T-helper 22 cell (primary cell): ENCODE results near the gene FCHSD2.
"Not testable (repeated sequence)": the region's sequence is repeated elsewhere in the genome, so short reads cannot be mapped to it uniquely, and the experiment has no call there.

Experiments used
- DNase-seq: peaks from one replicate; pipeline ENCODE4 v3.0.0-alpha.2; 2020; ENCODE audit warnings: low read depth

Gene FCHSD2

GRCh38 chr11:73123892-73124291 lies 18.2 kb downstream of the FCHSD2 start:
- DNase-seq = not testable (repeated sequence)

- no peak for DNase-seq
These were observed 20.4 kb downstream of the FCHSD2 start for GRCh38 chr11:73121692-73122091.

- no peak for DNase-seq
These were observed 25.0 kb downstream of the FCHSD2 start for GRCh38 chr11:73117071-73117470.

- no peak for DNase-seq
These were observed 25.5 kb downstream of the FCHSD2 start for GRCh38 chr11:73116636-73117035.

GRCh38 chr11:73114835-73115220 lies 27.3 kb downstream of the FCHSD2 start:
- no peak for DNase-seq

GRCh38 chr11:73114110-73114834 lies 27.8 kb downstream of the FCHSD2 start:
- DNase-seq = no peak

- no peak for DNase-seq
These were observed 28.7 kb downstream of the FCHSD2 start for GRCh38 chr11:73113426-73113825.

GRCh38 chr11:73107597-73107996 lies 34.5 kb downstream of the FCHSD2 start:
- DNase-seq = no peak

- no peak for DNase-seq
These were observed 35.8 kb downstream of the FCHSD2 start for GRCh38 chr11:73106347-73106746.

GRCh38 chr11:73100578-73100977 lies 41.5 kb downstream of the FCHSD2 start:
- no peak for DNase-seq

GRCh38 chr11:73099512-73100266 lies 42.4 kb downstream of the FCHSD2 start:
- DNase-seq = no peak

- no peak for DNase-seq
These were observed 46.5 kb downstream of the FCHSD2 start for GRCh38 chr11:73095613-73096012.

GRCh38 chr11:73091521-73092305 lies 50.4 kb downstream of the FCHSD2 start:
- no peak for DNase-seq

GRCh38 chr11:73087730-73088129 lies 54.4 kb downstream of the FCHSD2 start:
- DNase-seq = no peak

- no peak for DNase-seq
These were observed 56.8 kb downstream of the FCHSD2 start for GRCh38 chr11:73085189-73085875.

- no peak for DNase-seq
These were observed 63.5 kb downstream of the FCHSD2 start for GRCh38 chr11:73078631-73079030.

- no peak for DNase-seq
These were observed 64.7 kb downstream of the FCHSD2 start for GRCh38 chr11:73077454-73077853.

- no peak for DNase-seq
These were observed 67.8 kb downstream of the FCHSD2 start for GRCh38 chr11:73074319-73074718.

GRCh38 chr11:73072935-73073481 lies 69.1 kb downstream of the FCHSD2 start:
- DNase-seq = no peak

GRCh38 chr11:73070653-73071052 lies 71.5 kb downstream of the FCHSD2 start:
- no peak for DNase-seq

- not testable (repeated sequence) for DNase-seq
These were observed 80.2 kb downstream of the FCHSD2 start for GRCh38 chr11:73061857-73062424.
